ENCODE measurements around the gene CDH9.
"Not testable (repeated sequence)": the region's sequence is repeated elsewhere in the genome, so short reads cannot be mapped to it uniquely, and the experiment has no call there.

CDH9 gene

GRCh38 chr5:26955161-26955560 is 83.2 kb downstream of the CDH9 start:
- DNase-seq (ENCODE audit: low read depth) = no peak

DNA sequence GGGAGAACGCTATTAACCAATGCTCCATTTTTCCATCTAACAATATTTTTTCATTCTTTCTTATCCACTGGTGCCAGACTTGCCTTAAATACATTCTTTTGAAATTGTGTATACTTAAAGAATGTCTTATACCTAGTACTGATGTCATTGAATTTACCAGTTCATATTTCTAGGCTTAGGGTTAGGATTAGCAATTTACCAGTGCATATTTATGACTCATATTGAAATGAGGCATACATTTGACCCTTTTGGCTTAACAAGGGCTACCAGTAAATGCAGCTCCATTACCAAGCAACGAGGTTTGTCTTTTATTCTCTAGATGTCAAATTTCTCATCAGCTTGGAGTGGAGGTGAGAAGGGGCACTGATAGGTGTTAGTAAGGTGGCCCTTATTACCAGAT is 89.5 kb downstream of the CDH9 start:
- no peak for DNase-seq (ENCODE audit: low read depth)

DNA sequence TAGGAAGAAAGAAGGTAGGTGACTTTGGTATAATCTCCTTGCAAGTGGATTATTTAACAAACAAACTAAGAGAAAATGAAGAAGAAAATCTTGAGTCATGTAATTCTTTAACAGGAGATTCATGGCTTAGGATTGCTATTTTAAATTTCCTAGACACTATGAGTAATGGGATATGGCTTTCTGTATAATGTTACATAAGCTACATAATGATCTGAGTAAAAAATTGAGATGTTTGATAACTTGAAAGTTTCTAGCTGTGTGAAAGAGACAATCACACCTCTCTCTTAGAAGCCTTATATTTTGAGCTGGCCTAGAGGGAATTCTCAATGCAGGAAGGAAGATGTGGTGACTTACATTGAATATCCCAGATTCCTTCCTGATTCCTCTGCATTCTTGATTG is 92.5 kb downstream of the CDH9 start:
- no peak for DNase-seq (ENCODE audit: low read depth)

GRCh38 chr5:26942481-26942880 is 95.9 kb downstream of the CDH9 start:
- no peak for DNase-seq (ENCODE audit: low read depth)

GRCh38 chr5:26940994-26941393 is 97.4 kb downstream of the CDH9 start:
- DNase-seq (ENCODE audit: low read depth) = no peak

DNA sequence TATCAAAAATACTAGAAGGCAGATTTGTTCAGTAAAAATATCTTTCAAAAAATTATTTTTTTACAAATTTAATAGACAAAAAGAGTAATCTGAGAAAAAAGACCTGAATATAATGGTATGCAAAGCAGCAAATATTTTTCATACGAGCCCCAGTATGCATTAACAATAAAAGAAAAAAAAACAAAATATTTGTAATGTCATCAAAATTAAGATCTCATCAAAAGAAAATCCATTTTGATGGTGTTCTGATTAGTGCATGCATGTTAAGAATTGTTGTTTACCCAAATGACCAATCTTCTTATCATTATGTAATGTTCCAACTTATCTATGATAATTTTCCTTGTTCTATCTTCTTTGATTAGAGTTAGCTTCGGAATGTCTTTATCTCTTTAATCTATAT is 106.1 kb downstream of the CDH9 start:
- no peak for DNase-seq (ENCODE audit: low read depth)

GRCh38 chr5:26921439-26921838 is 116.9 kb downstream of the CDH9 start:
- DNase-seq (ENCODE audit: low read depth) = no peak

DNA sequence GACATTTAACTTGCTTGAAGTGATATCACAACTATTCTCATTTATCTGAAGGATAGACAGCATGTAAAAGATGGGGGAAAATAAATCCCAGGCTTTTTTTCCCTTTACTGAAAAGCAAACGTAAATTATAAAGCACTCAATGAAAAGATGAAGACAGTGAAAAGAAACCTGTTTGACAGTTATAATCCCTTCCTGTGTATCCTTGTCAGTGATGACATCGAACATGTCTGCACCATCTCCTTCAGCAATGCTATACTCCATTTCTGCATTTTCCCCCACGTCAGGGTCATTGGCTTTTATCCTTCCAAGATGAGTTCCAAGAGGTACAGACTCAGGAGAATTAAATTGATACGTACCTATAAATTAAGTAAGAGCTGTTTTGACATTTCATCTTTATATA is 134.9 kb downstream of the CDH9 start:
- no peak for DNase-seq (ENCODE audit: low read depth)

DNA sequence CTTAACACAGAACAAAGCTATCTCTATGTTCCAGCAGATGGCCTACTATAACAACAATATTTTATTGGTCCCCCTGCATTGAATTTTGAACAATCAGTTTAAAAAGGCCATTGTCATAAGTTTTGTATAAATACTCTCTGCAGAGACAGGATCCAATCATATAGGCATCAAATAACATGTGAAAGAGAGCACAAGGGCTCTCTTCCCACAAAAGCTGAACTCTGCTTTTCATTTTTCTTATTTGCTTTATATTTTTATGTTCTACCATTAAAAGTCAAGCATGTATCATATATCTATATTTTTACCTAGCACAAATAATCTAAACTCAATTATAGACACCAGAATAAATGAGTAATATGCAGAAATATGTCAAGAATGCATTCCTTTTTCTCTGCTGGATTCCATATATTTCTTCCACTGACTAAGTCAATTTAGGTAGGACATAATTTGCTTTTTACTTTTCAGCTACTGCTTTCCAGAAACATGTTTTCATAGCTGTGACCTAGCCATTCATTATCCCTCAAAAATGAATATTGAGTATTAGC is 143.6 kb downstream of the CDH9 start:
- DNase-seq (ENCODE audit: low read depth) = no peak

DNA sequence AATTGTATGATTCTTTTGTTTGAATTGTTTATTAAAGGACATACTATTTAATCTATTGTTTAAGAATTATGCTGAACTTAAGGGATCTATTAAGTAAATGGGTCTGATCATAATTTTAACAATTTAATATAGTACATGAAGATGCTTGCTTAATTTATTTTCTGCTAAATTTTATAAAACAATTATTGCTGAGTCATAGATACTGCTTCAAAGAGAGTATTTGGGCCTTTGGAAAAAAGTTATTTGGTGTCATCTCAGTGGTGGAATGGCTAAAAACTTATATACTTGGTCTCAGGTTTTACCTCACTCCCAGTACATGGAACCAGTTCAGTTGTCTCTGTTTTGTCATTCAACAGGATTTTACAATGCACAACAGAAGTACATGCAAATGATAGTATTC is 145.3 kb downstream of the CDH9 start:
- DNase-seq (ENCODE audit: low read depth) = no peak

DNA sequence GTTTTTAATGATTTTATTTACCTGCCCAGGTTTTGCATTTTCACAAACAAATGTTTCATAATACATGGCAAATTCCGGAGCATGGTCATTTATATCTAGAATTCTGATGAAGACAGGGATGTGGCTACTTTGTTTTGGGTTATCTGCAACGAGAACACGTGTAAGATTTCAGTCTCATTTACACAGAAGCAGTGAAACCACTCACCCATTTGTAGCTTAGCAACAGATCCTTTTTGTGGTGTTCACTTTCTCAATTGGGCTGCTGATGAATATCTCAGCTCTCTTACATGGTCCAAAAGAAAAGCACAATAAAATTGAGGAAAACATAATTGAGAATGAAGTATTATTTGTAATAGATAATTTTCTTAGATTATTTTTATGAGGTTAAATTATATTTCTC is 148.6 kb downstream of the CDH9 start:
- DNase-seq (ENCODE audit: low read depth) = no peak

DNA sequence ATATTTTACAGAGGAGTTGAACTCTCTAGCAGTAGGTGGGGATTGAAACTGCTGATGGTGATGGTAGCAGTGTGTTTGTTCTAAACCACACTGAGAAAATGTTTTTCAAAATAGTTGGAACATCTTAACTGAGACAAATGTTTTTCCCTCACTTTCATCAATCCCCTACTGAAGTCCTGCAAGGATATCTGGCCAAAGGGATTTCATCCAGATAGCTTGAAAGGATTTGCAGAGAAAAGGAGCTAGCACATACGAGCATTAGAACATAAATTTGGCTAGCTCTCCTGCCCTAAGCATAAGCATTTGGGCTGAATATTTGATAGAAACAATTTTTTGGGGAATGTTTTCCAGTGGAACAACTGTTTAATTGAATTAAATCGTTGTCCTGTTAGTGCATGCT is 153.9 kb downstream of the CDH9 start:
- DNase-seq (ENCODE audit: low read depth) = no peak

DNA sequence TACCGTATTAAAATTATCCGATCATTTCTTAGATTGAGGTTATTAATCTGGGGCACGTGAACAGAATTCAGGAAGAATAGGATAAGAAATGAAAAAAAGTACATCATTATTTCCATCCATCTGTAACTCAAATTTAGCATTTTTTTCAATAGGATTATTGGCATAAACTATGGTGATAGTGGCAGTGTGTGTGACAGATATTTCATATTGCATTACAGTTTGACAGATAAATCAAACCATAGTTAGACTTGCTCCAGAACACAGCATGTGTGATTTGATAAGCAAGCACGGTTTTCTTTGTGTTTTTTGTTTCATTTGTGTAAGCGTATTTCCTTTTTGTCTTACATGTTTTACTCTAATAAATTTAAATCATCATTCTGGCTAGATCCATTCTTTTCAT is 155.0 kb downstream of the CDH9 start:
- no peak for DNase-seq (ENCODE audit: low read depth)

DNA sequence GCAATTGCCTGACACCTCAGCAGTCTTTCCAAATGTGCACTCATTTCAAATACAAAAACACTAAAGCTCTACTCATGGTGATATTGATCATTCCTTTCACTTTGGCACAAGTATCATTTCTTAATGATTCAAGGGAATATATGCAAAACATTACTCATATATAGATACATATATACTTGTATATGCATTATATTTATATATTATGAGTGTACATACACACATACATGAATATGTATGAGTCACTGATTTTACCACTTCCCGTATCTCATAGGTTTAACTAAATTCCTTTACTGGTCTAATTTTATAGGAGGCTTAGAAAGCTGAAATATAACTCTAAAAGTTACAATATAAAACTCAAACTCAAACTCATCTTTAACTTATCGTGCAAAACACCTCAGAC is 156.5 kb downstream of the CDH9 start:
- DNase-seq (ENCODE audit: low read depth) = no peak

- no peak for DNase-seq (ENCODE audit: low read depth)
Measured at GRCh38 chr5:26877154-26877553, 161.2 kb downstream of the CDH9 start.

- DNase-seq (ENCODE audit: low read depth) = no peak
Measured at GRCh38 chr5:26872337-26872736, 166.0 kb downstream of the CDH9 start.

- no peak for DNase-seq (ENCODE audit: low read depth)
Measured at GRCh38 chr5:26869781-26870180, 168.6 kb downstream of the CDH9 start.

GRCh38 chr5:26868504-26868903 is 169.9 kb downstream of the CDH9 start:
- no peak for DNase-seq (ENCODE audit: low read depth)

- DNase-seq (ENCODE audit: low read depth) = no peak
Measured at GRCh38 chr5:26864061-26864460, 174.3 kb downstream of the CDH9 start.

DNA sequence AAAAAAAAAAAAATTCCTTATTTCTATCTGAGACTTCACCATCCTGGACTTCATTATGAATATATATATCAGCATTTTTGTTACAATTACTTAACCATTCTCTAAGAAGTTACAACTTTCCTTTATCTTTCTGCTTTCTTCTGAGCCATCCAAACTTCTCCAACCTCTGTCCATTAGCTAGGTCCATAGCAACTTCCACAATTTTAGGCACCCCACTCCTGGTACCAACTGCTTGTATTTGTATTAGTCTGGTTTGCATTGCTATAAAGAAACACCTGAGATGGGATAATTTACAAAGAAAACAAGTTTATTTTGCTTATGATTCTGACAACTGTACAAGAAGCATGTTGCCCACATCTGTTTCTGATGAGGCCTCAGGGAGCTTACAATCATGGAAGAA is 182.1 kb downstream of the CDH9 start:
- DNase-seq (ENCODE audit: low read depth) = no peak

- DNase-seq (ENCODE audit: low read depth) = not testable (repeated sequence)
Measured at GRCh38 chr5:26852450-26852849, 185.9 kb downstream of the CDH9 start.

GRCh38 chr5:26847041-26847736 is 191.2 kb downstream of the CDH9 start:
- DNase-seq (ENCODE audit: low read depth) = no peak

DNA sequence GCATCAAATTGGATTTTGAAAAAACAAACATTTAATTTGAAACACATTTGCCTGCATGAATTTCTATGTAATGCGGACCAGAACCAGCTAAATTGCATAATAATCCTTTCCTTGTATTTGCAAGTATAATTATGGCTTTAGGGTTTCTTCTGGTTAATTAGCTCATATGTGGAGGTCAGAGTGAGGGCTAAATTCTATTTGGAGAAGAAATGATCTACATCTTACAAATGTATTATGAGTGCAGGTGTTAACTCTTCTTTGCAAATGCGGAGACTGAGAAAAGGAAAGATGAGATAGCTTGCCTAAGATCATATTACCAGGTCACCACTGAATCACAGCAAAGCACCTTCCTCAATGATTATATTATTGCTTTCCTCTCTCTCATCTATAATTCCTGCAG is 194.7 kb downstream of the CDH9 start:
- no peak for DNase-seq (ENCODE audit: low read depth)

GRCh38 chr5:26833596-26833995 is 204.8 kb downstream of the CDH9 start:
- no peak for DNase-seq (ENCODE audit: low read depth)
